Measurements from ENCODE around the gene XRCC1.

XRCC1 gene

DNA sequence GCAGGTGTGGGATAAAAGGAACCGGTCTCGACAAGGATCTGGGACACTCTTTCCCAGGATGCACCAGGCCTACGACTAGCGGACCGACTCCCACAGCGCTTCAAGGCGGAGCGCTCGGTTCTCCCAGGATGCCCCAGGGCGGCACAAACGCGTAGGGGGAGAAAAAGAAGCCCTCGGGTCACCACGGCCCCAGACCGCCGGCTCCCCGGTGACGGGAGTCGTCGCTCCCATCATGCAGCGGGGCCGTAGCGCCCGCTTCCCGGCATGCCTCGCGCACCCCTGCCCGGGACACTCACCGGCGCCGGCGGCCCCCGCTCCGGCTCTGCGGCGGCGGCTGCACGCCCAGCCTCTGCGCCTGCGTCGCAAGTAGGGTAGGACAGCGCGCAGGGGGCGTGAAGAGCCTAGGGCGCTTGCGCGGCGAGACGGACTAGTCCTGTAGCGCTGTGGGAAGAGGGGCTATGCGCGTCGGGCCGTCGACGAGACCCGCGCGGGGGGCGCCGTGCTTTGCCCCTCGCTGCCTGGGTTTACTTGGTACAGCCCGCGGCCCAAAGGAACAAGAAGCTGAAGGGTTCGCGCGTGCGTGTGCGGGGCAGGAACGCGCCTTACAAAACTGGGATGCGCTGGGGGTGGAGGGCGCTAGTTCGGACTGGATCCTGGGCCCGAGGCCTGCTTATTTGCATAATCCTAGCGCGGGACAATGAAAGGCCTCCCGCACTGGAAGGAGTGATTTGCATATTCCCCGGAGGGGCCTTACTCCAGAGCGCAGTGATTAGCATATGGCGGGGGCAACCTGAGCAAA lies 44.1 kb upstream of the XRCC1 start, which contains the start of gene ZNF428:
Gene ZNF428, minus strand, starts transcription at position 368 of the 799 bp plus-strand sequence. CDS start 5,325 bp downstream, outside the sequence.
- TF ChIP-seq ZFX (IDR thresholded peaks at IDR 0.05) = peak; percentile 46; the same call in 1 of the 2 replicates
- TF ChIP-seq, protein P1, sequence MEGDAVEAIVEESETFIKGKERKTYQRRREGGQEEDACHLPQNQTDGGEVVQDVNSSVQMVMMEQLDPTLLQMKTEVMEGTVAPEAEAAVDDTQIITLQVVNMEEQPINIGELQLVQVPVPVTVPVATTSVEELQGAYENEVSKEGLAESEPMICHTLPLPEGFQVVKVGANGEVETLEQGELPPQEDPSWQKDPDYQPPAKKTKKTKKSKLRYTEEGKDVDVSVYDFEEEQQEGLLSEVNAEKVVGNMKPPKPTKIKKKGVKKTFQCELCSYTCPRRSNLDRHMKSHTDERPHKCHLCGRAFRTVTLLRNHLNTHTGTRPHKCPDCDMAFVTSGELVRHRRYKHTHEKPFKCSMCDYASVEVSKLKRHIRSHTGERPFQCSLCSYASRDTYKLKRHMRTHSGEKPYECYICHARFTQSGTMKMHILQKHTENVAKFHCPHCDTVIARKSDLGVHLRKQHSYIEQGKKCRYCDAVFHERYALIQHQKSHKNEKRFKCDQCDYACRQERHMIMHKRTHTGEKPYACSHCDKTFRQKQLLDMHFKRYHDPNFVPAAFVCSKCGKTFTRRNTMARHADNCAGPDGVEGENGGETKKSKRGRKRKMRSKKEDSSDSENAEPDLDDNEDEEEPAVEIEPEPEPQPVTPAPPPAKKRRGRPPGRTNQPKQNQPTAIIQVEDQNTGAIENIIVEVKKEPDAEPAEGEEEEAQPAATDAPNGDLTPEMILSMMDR (conservative IDR thresholded peaks at IDR 0.05) = no peak
- H3K27ac ChIP-seq = peak within 1 kb of the TSS; percentile 97

DNA sequence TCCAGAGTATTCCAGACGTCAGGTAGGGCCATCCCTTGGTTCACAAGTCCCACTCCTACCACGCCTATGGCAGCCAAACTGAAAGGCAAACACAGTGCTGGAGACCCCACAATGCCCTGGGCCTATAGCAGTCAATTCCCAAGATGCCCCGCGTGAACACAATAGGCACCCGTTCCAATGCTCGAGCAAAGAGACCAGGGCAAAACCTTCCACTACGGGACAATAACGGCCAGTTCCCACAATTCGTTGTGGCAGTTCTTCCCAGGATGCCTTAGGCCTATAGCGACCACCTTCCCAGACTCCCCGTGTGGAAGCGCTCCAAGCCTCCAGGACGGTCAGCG lies 43.6 kb upstream of the XRCC1 start:
- peak overlapping the region; percentile 97 for H3K27ac ChIP-seq

DNA sequence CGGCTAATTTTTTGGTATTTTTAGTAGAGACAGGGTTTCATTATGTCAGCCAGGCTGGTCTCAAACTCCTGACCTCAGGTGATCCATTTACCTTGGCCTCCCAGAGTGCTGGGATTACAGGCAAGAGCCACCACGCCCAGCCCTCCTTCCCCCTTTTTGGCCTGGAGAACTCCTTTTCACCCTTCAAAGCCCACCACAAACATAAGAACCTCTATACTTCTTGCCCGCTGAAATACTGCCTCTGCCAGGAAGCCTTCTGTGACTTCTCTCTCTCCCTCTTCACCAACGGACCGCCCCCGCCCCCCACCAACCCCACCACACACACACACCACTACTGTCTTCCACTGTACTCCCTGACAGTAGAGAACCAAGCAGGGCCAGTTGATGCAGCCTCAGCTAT lies 41.6 kb upstream of the XRCC1 start:
- TF ChIP-seq ZFX (IDR thresholded peaks at IDR 0.05) = no peak
- TF ChIP-seq, protein P1 (conservative IDR thresholded peaks at IDR 0.05) = no peak
- H3K27ac ChIP-seq = no peak overlapping the region

More for the DNA sequence above, 43.6 kb upstream of the XRCC1 start:
- TF ChIP-seq ZFX (IDR thresholded peaks at IDR 0.05) = no peak
- TF ChIP-seq, protein P1 (conservative IDR thresholded peaks at IDR 0.05) = no peak

DNA sequence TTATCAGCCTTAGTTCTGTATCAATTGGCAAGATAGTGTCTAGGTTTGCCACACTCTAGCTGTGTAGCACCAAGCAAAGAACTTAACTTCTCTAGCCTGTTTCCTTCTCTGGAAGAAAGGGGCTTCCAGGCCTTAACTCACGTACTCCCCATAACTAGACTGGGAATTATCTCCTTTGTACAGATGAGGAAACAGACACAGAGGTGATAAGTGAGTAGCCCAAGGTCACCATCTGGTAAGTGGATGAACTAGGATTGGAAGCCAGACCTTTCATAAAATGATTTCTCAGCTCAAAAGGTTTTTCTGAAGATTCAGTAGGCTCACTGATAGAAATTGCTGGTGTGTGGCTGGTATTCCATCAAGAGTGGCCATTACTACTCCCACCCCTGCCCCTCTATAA lies 41.0 kb upstream of the XRCC1 start:
- TF ChIP-seq ZFX (IDR thresholded peaks at IDR 0.05) = no peak
- TF ChIP-seq, protein P1 (conservative IDR thresholded peaks at IDR 0.05) = no peak

DNA sequence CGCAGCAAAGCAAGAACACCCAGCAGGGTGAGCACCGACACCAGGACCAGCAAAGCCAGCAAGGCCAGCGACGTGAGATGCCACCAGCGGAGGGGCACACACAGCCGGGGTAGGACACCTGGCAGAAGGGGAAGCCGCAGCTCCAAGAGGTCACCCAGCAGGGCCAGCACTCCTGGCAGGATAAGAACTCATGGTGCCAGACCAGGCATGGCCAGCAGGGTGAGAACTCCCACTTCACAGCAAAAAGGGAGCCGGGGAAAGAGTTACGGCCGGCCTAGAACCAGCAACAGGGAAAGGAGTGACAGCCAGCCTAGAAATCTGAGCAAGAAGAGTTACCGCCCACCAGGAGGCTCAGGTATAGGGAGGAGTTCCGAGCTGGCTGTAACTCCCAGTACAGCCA lies 37.0 kb upstream of the XRCC1 start:
- no peak for TF ChIP-seq ZFX (IDR thresholded peaks at IDR 0.05)
- H3K27ac ChIP-seq = no peak overlapping the region

More for the DNA sequence above, 41.0 kb upstream of the XRCC1 start:
- H3K27ac ChIP-seq = no peak overlapping the region

DNA sequence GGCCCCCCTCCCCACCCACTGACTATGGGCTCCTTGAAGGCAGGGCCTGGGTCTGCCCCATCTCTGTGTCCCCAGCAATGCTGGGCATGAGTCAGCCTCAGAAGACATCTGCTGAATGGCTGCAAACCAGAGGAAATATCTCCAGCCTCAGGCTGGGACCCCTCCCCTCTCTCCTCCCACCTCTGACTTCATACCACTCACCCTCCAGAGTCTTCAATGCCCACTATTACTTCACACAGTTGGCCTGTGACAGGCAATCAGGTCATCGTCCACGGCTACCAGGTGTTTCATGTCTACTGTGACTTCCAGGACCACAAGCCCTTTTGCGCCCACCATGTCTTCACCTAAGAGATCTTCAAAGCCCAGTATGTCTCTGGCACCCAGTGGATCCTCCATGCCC lies 36.5 kb upstream of the XRCC1 start, which contains the start of gene SRRM5:
Gene SRRM5, plus strand, starts transcription at position 301 of the 400 bp plus-strand sequence. Its CDS starts 34 bp downstream, at position 335.
- TF ChIP-seq, protein P1 (conservative IDR thresholded peaks at IDR 0.05) = no peak
- no peak for TF ChIP-seq ZFX (IDR thresholded peaks at IDR 0.05)
- no peak within 1 kb of the TSS for H3K27ac ChIP-seq

DNA sequence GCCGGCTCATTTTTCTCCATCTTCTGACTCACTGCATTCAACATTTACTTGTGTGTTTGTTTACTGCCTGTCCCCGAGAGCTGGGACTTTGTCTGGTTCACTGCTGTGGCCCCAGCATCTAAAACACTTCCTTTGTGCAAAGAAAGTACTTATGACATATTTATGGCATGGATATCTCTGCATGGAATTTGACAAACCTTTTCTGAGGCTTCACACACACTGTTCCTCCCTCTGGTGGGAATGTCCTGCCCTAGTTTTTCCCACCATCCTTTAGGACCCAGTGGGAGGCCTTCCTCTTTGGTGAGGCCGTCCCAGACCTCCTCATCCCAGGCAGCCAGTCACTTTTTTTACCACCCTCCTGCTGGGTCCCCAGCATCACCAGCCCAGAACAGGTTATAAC lies 35.2 kb upstream of the XRCC1 start:
- TF ChIP-seq ZFX (IDR thresholded peaks at IDR 0.05) = no peak
- TF ChIP-seq, protein P1 (conservative IDR thresholded peaks at IDR 0.05) = no peak
- no peak overlapping the region for H3K27ac ChIP-seq

Data from C4-2B (cell line).